HG02642 (cell line): ENCODE results near the gene SPACA4.

ENCODE experiments used
- ATAC-seq: cut with Tn5 transposase; IDR thresholded peaks from one replicate; pipeline ENCODE4 v1.9.1; 2021; ENCODE audit warnings: mild to moderate bottlenecking; ENCODE audit not compliant: unreplicated experiment, poor library complexity

SPACA4 gene

GRCh38 chr19:48596237-48596636 lies 10.3 kb upstream of the SPACA4 start:
- ATAC-seq = no peak

DNA sequence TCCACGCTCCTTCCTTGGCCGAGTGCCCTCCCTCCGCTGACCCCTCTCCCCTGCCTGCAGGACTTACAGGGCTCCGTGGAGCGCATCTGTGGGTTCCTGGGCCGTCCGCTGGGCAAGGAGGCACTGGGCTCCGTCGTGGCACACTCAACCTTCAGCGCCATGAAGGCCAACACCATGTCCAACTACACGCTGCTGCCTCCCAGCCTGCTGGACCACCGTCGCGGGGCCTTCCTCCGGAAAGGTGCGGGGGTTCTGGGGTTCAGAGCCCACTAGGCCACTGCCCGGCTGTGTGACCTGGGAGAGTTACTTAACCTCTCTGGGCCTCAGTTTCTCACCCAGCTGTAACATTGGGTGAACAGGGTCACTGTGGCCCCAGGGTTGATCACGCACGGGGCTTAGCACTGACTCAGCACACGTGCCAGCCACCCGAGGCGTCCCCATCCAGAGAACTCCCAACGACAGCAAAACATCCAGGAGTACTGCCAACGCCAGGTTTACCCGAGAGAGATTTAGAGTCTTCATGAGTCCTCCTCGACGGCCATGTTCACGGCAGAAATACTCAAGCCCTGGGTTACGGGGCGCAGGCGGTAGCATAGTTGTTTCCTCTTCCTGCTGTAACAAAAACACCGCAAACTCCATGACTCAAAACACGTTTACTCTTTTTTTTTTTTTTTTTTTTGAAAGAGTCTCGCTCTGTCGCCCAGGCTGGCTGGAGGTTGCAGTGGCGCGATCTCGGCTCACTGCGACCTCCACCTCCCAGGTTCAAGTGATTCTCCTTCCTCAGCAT lies 9.7 kb upstream of the SPACA4 start:
- ATAC-seq = no peak

DNA sequence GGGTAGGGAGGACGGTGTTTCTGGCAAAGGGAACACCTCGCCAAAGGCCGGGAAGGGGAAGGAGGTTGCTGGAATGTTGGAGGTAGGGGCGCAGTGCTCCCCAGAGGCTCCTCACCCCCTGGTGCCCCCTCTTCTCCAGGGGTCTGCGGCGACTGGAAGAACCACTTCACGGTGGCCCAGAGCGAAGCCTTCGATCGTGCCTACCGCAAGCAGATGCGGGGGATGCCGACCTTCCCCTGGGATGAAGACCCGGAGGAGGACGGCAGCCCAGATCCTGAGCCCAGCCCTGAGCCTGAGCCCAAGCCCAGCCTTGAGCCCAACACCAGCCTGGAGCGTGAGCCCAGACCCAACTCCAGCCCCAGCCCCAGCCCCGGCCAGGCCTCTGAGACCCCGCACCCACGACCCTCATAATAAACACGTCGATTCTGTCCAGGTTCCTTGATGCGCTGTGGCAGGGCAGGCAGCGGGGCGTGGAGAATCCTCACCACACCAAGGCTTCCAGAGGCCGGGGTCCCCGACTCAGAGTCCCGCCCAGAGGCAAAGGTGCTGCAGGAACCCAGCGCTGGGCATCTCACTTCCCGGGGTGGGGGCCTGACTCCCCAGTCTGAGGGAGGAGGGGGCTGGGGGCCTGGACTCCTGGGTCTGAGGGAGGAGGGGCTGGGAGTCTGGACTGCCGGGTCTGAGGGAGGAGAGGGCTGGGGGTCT lies 7.4 kb upstream of the SPACA4 start:
- ATAC-seq = no peak

DNA sequence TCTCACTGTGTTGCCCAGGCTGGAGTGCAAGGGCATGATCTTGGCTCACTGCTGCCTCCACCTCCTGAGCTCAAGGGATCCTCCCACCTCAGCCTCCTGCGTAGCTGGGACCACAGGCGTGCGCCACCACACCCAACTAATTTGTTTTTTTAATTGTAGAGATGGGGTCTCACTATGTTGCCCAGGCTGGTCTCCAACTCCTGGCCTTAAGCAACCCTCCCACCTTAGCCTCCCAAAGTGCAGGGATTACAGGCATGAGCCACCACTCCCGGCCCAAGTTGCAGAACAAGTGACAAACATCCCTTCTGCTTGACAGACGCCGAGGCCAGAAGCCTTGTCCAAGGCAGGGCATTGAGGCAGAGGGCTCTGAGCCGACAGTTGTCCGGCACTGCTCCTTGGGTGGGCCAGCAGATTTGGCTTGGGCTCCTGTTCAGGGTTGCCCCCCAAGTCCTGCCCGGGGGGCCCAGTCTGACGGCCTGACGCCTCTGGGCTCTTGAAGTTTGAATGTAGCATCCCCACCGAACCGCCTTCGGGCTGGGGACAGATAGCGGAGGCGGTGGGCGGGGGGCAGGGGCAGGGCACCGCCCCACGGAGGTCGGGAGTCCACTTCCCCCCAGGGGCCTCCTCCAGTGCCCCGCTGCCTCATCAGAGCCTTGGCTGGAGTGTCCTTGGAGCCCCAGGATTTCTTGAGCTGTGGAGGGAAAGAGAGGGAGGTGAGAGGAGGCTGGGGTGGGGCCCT lies 5.7 kb upstream of the SPACA4 start:
- no peak for ATAC-seq

DNA sequence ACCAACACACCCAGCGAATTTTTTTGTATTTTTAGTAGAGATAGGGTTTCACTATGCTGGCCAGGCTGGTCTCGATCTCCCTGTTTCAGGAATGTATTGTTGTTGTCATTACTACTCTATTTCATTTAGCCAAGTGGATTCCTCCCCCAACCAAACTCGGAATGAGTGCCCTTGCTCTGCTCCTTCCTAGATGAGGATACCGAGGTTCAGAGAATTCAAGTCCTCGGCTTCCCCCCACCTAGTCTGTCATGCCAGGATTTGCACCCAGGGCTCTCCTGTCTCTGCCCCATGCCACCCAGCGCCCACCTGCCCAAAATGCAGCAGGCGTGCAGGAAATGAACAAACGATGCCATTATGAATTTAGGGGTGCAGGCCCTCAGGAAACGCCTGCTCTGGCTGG lies 3.5 kb upstream of the SPACA4 start:
- ATAC-seq = no peak

DNA sequence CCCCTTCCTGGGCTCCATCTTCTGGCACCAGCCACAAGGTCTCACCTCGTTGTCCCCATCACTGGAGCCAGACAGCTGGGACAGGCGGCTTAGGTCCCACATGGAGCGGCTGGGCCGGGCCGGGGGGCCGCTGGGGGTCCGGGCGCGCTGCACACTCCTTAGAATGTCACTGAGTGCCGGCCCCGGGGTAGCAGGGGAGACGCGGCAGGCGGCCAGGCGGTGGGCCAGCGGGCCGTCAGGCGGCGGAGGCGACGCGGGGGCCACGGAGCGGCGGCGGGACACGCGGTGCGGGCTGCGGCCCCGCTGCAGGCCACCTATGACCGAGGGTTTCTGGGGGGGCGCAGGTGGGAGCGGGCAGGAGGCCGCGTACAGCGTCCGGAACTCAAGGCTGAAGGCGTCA lies 3.1 kb upstream of the SPACA4 start:
- ATAC-seq = no peak

- no peak for ATAC-seq
Measured at GRCh38 chr19:48603850-48604249, 2.7 kb upstream of the SPACA4 start.

- no peak for ATAC-seq
Measured at GRCh38 chr19:48607359-48607755, 815 bp downstream of the SPACA4 start.

GRCh38 chr19:48608798-48609263 lies 2.3 kb downstream of the SPACA4 start:
- peak; percentile 48 for ATAC-seq

- no peak for ATAC-seq
Measured at GRCh38 chr19:48609571-48610108, 3.1 kb downstream of the SPACA4 start.

DNA sequence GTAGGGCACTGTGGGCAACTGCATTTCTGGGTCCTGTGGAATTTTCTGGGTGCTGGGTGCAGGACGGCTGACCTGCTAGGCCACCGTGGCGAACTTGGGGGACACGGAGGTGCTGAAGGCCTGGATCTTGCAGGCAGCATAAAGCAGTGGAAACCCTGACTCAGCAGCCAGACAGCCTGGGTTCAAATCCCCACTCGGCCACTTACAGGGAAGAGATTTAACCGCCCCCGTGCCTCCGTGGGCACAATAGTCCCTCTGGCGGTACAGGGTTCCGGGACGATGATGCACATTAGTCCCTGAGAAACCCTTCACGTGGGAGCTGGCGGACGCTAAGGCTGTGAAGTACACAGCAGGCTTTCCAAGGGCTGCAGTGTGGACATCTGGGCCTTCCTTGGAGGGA lies 5.3 kb downstream of the SPACA4 start:
- ATAC-seq = no peak

DNA sequence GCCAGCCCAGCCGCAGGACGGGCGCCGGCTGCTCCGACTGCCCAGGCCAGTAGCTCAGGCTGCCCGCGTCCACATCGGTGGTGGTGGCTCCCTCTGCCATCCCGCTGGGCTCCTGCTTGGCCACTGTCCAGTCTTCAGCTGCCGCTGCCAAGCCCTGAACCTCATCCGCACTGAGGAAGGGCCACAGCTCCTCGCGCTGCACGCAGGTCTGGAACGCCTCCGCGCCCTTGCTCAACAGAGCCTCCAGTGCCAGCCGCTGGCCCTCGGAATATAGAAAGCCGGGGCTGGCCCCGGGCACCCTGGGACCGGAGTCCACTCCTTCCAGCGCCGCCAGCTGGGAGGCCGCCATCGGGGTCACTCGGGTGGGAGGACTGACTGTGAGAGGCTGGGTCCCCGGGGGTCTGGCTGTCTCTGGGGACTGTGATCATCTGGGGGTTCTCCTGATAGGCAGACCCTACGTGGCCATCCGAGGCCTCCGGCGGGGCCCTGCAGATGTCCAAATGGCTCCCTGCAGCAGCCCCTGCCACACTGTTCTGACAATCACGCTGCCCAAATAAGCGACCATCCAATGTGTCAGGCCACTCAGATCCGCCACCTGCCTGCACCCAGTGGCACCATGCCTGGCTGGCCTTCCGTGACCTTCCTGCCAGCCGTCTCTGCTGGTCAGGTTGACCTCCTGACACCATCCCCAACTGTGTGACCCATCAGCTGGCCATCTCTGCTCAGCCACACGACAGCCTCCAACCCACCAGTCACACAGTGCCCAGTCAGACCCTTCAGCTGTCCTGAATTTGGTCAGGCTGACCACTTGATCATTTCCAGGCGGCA lies 6.7 kb downstream of the SPACA4 start:
- no peak for ATAC-seq

DNA sequence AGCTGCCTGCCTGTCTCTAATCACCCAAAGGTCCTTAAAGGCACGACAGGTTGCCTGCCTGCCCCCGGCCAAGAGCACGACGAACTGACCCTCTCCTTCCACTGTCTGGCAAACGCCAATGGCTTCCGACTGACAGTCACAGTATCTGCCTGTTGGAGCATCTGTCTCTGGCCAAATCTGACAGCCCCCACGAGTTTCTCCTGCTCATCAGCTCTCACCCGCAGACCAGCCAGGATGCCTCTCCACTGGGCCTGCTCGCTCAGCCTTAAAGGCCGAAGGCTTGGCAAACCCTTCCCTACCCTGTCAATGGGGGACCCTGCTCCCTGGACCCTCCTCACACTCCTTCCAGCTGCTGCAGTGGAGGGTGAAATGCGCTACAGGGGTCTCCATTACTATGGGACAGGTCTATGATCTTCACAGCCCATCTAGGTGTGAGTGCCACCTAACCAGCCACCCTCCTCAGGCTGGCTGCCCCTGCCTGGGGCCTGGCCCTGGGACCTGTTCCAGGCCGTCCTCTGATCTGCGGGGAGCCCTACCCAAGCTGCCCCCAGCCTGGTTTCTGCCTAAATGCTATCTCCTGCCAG lies 7.4 kb downstream of the SPACA4 start:
- ATAC-seq = no peak

DNA sequence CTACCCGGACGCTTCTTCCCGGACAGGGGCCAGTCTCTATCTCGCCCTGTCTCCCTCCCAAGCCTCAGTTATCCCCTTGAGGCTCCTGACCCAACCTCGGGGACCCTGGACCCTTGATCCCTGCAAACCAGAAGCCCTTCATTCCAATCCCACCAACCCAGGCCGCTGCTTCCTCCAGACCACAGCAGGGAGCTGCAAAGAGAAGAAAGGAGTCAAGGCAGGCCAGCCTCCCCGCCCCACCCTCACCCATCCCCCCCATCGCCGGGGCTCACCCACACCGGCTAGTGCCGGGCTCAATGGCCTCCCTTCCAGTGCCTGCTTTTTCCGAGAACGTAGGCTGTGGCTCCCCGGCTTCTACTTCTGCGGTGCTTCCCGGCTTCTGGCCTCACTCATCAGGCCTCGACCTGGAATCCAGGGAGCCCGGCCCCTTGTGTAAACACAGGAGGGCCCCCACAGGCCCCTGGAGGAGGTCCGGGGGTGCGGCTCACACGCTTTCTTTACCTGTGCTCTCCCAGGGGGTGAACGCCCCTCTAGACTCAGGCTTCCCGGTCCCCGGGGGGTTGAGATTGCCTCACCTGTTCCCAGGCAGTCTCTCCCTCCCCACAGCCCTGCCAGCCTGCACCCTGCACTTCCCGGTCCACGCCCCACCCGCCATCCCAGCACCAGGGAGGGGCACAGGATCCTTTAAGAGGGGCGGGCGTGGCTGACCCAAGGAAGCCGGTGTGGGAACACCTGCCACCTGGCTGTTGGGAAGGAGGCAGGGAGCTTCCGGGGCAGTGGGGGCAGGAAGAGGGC lies 8.1 kb downstream of the SPACA4 start, which contains the start of gene FAM83E:
Gene FAM83E (minus strand): TSS at position 641 of the 795 bp plus-strand sequence. CDS start 1,704 bp downstream, outside the sequence.
- ATAC-seq = no peak

DNA sequence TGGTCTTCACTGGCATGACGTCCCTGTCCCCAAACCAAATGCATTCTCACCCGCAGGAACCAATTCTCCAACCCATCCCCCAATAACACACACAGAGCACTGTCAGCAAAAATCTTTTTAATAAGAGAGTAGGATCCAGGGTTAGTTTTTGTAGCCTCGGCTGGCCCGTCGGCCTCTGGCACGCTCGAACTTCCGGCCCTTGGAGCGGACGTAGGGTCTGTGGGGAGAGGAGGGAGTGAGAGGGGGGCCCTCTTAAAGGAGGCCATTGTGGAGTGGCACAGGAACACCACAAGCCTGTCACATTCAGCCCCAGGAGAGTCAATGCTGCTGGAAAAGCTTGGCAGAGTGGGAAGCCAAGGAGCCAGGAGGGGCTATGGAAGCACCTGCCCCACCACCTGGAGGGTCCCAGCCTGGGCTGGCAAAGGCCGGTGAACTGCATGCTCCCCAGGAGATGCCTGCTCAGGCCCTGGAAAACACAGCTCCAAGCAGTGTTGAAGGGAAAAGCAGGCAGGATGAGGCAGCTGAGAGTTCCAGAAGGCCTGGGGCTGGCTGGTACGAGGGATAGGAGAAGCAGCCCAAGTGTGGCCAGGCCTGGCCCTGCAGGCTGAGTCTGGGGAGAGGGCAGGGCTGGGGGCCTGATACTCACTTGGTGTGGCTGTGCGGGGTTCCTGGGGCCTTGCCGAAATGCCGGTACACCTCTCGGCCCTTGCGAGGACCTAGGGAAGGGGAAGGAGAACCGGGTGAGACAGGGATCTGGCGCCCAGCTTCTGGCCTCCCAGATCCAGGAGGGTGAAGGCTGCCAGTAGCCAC lies 8.9 kb downstream of the SPACA4 start:
- no peak for ATAC-seq

GRCh38 chr19:48616041-48616436 lies 9.5 kb downstream of the SPACA4 start:
- no peak for ATAC-seq

GRCh38 chr19:48616491-48617056 lies 10.0 kb downstream of the SPACA4 start:
- ATAC-seq = no peak
